SK-N-SH (cell line): Measurements from ENCODE around the gene TNXB. TPM values are rescaled to one million over a fixed set of nuclear protein-coding genes. Genes with fewer than 3 reads are reported as not detected.

ENCODE experiments used
- CTCF ChIA-PET: fragments of 300-600, 350-600 bp; formaldehyde crosslinking; extraction: SDS; loops from one replicate; lab custom pipeline; 2021; lab: Yijun Ruan, JAX
- POLR2A ChIA-PET: fragments of 350-600 bp; sonication (Branson Sonifier 250); formaldehyde crosslinking; extraction: SDS; loops from one replicate; lab custom pipeline; 2020; ENCODE audit warnings: antibody characterized with exemption, inconsistent platforms; lab: Yijun Ruan, JAX
- DNase-seq: peaks from one replicate; pipeline ENCODE4 v3.0.0; 2012
- H2AFZ ChIP-seq: fragments of 200-600 bp; sonication (generic); 2 replicates; pipeline ENCODE4 v1.8.1; 2016; ENCODE audit warnings: antibody characterized with exemption, mild to moderate bottlenecking, low read depth
- H3F3A ChIP-seq: fragments of 200-600 bp; sonication (generic); replicated peaks from 2 replicates; pipeline ENCODE3; 2016; ENCODE audit warnings: antibody characterized with exemption, mild to moderate bottlenecking; ENCODE audit not compliant: insufficient read depth
- H3K27ac ChIP-seq, 2 experiments: fragments of 200-500 bp in 1 of 2; fragments of 200-600 bp in 1 of 2; sonication (Bioruptor generic) in 1 of 2; sonication (generic), shearing (Covaris generic) in 1 of 2; 2 replicates each; pipeline versions ENCODE4 v1.5.1 to v1.6.1; 2014 to 2016; ENCODE audit warnings: low read depth in 2 of 2, inconsistent platforms in 1 of 2, low read length in 1 of 2, mild to moderate bottlenecking in 1 of 2, mixed read lengths in 1 of 2
- H3K27me3 ChIP-seq: fragments of 200-600 bp; sonication (generic), shearing (Covaris generic); 2 replicates; pipeline ENCODE4 v1.6.1; 2016; ENCODE audit warnings: mixed run types; ENCODE audit not compliant: insufficient read depth
- H3K36me3 ChIP-seq, 2 experiments: fragments of 200-500 bp in 1 of 2; fragments of 200-600 bp in 1 of 2; sonication (Bioruptor generic) in 1 of 2; sonication (generic) in 1 of 2; replicated peaks in 1 of 2; 2 replicates each; pipeline versions ENCODE3 to v1.5.1; 2014 to 2016; ENCODE audit warnings: low read length in 1 of 2, mild to moderate bottlenecking in 1 of 2; ENCODE audit not compliant: insufficient read depth in 2 of 2, control insufficient read depth in 1 of 2
- H3K4me1 ChIP-seq, 2 experiments: fragments of 200-500 bp in 1 of 2; fragments of 200-600 bp in 1 of 2; sonication (Bioruptor generic) in 1 of 2; sonication (generic), shearing (Covaris generic) in 1 of 2; 2 replicates each; pipeline versions ENCODE4 v1.5.1 to v1.6.1; 2014 to 2016; ENCODE audit warnings: low read depth in 1 of 2, low read length in 1 of 2, mixed run types in 1 of 2; ENCODE audit not compliant: insufficient read depth in 2 of 2, control insufficient read depth in 1 of 2
- H3K4me2 ChIP-seq: fragments of 200-600 bp; sonication (generic), shearing (Covaris generic); 2 replicates; pipeline ENCODE4 v1.6.1; 2017; ENCODE audit warnings: mixed run types
- H3K4me3 ChIP-seq, 2 experiments: fragments of 200-500 bp in 1 of 2; fragments of 200-600 bp in 1 of 2; sonication (Bioruptor generic) in 1 of 2; sonication (generic), shearing (Covaris generic) in 1 of 2; 2 replicates each; pipeline versions ENCODE4 v1.5.1 to v1.8.1; 2014 to 2016; ENCODE audit warnings: low read depth in 2 of 2, inconsistent platforms in 1 of 2, low read length in 1 of 2, mild to moderate bottlenecking in 1 of 2, mixed read lengths in 1 of 2, moderate library complexity in 1 of 2
- H3K79me2 ChIP-seq: fragments of 200-600 bp; sonication (generic); 2 replicates; pipeline ENCODE4 v1.8.1; 2017; ENCODE audit warnings: mild to moderate bottlenecking; ENCODE audit not compliant: insufficient read depth
- H3K9ac ChIP-seq: fragments of 200-600 bp; sonication (generic); 2 replicates; pipeline ENCODE4 v1.6.1; 2017; ENCODE audit warnings: mixed run types
- H3K9me2 ChIP-seq: fragments of 200-600 bp; sonication (generic); 2 replicates; pipeline ENCODE4 v1.6.1; 2017; ENCODE audit warnings: mixed run types
- H3K9me3 ChIP-seq: fragments of 200-600 bp; sonication (generic); 2 replicates; pipeline ENCODE4 v1.6.1; 2017; ENCODE audit warnings: mixed run types, mild to moderate bottlenecking, moderate library complexity
- H4K20me1 ChIP-seq: fragments of 200-600 bp; sonication (generic); 2 replicates; pipeline ENCODE4 v1.6.1; 2017; ENCODE audit warnings: mild to moderate bottlenecking, mixed run types; ENCODE audit not compliant: insufficient read depth
- CHD2 ChIP-seq: fragments of 150-350 bp; IDR thresholded peaks from 2 replicates; pipeline ENCODE4 v1.6.1; 2018; ENCODE audit warnings: low read length; ENCODE audit not compliant: partially characterized antibody
- ELF1 ChIP-seq: IDR thresholded peaks from 2 replicates; pipeline ENCODE4 v1.4.0; 2012
- GABPA ChIP-seq: IDR thresholded peaks from 2 replicates; pipeline ENCODE4 v1.4.0; 2012; ENCODE audit warnings: low read depth, mild to moderate bottlenecking
- IRF3 ChIP-seq: fragments of 150-350 bp; IDR thresholded peaks from 2 replicates; pipeline ENCODE4 v1.6.1; 2016; ENCODE audit warnings: mild to moderate bottlenecking, low read depth, low read length
- MAX ChIP-seq: IDR thresholded peaks from 2 replicates; pipeline ENCODE4 v1.4.0; 2012; ENCODE audit warnings: low read depth
- MEF2A ChIP-seq: IDR thresholded peaks from 2 replicates; pipeline ENCODE4 v1.4.0; 2012; ENCODE audit warnings: low read depth, borderline replicate concordance
- NFIC ChIP-seq: IDR thresholded peaks from 2 replicates; pipeline ENCODE4 v1.4.0; 2012; ENCODE audit warnings: borderline replicate concordance
- NRF1 ChIP-seq: IDR thresholded peaks from 2 replicates; pipeline ENCODE4 v1.6.1; 2012; ENCODE audit warnings: low read depth, mild to moderate bottlenecking, low read length
- PBX3 ChIP-seq: IDR thresholded peaks from 2 replicates; pipeline ENCODE4; 2012
- POLR2AphosphoS5 ChIP-seq: IDR thresholded peaks from 2 replicates; pipeline ENCODE4 v1.6.1; 2012; ENCODE audit warnings: low read depth, low read length
- RFX5 ChIP-seq: IDR thresholded peaks from 2 replicates; pipeline ENCODE4 v1.6.1; 2012; ENCODE audit warnings: mild to moderate bottlenecking, improper control_type of control experiment, low read length
- RXRA ChIP-seq: IDR thresholded peaks from 2 replicates; pipeline ENCODE4 v1.4.0; 2012; ENCODE audit warnings: low read depth, mild to moderate bottlenecking, borderline replicate concordance
- SIN3A ChIP-seq: IDR thresholded peaks from 2 replicates; pipeline ENCODE4 v1.6.1; 2012; ENCODE audit warnings: low read depth, mild to moderate bottlenecking, low read length, moderate library complexity, borderline replicate concordance
- SMC3 ChIP-seq: IDR thresholded peaks from 2 replicates; pipeline ENCODE4 v1.6.1; 2012; ENCODE audit warnings: low read depth, low read length, improper control_type of control experiment
- TAF1 ChIP-seq: IDR thresholded peaks from 2 replicates; pipeline ENCODE4 v1.6.1; 2012; ENCODE audit warnings: low read depth, mild to moderate bottlenecking, low read length, moderate library complexity, borderline replicate concordance
- TEAD4 ChIP-seq: IDR thresholded peaks from 2 replicates; pipeline ENCODE4 v1.4.0; 2012; ENCODE audit warnings: mild to moderate bottlenecking, borderline replicate concordance; ENCODE audit not compliant: insufficient read depth
- YY1 ChIP-seq: IDR thresholded peaks from 2 replicates; pipeline ENCODE4 v1.4.0; 2012; ENCODE audit warnings: low read depth, mild to moderate bottlenecking
- ZBTB33 ChIP-seq: IDR thresholded peaks from 2 replicates; pipeline ENCODE4 v1.4.0; 2012; ENCODE audit warnings: low read depth, borderline replicate concordance
- WGBS: methylation state at CpG from one replicate; pipeline ENCODE4 v1.1.6; 2017; ENCODE audit warnings: low lambda C conversion rate; 5-methylcytosine and 5-hydroxymethylcytosine counted together
- polyA plus RNA-seq, 3 experiments: library from polyadenylated mRNA; depleted of rRNA; stranded (reverse); fragments of >200 nt; gene quantifications; 2 replicates each; pipeline ENCODE4 v1.2.3, GENCODE V29; 2012

TNXB gene
- polyA plus RNA-seq, 1 of the 3 experiments (the other 2 are of a cell fraction) = 0.48 TPM

GRCh38 chr6:32128751-32129296 is 19.7 kb upstream of the TNXB start:
- ChIA-PET CTCF (interaction anchor here (1.0 to 6.2 kb wide), 7 partner anchors 11 to 740 kb away, joined by 3 to 43 read pairs (median 6); partner anchors contain the start of gene TNXB), POLR2A (interaction anchor here (0.5 to 1.9 kb wide), 5 partner anchors 11 to 1422 kb away, joined by 3 to 6 read pairs (median 4); partner anchors contain the start of gene ZBTB12)
- Histone ChIP-seq H3K4me3 (peak overlapping the region; percentile 58 to 97), H3F3A (peaks cover 5% of the 10 kb centered on the region), H3K36me3 (peaks cover 11 to 13% of the 10 kb centered on the region in 2 experiments), H3K4me2 (peak overlapping the region; percentile 98), H3K27me3 (no peaks in the 10 kb centered on the region), H2AFZ (no peak overlapping the region), H4K20me1 (no peaks in the 10 kb centered on the region), H3K9me2 (no peaks in the 10 kb centered on the region), H3K4me1 (peaks cover 18 to 22% of the 10 kb centered on the region in 2 experiments; a peak in 3 of 4 replicates), H3K9me3 (no peaks in the 10 kb centered on the region), H3K79me2 (peaks cover 36% of the 10 kb centered on the region; the same call in 1 of the 2 replicates), H3K9ac (0 out of 2 replicates have a peak overlapping the region, but pooled peaks have one; percentile 83), H3K27ac (peak overlapping the region; percentile 18 to 66; a peak in 2 of 4 replicates)
- no peak for TF ChIP-seq SIN3A
- TF ChIP-seq TEAD4 = no peak
- no peak for TF ChIP-seq RXRA
- TF ChIP-seq MAX = no peak
- TF ChIP-seq IRF3 = no peak
- TF ChIP-seq RFX5 = no peak
- no peak for TF ChIP-seq MEF2A
- no peak for TF ChIP-seq YY1
- WGBS = 72% methylated on average over 7 of the region's 13 CpGs
- DNase-seq = no peak

GRCh38 chr6:32127717-32128592 is 18.8 kb upstream of the TNXB start, which contains the start of gene ATF6B:
Gene ATF6B (minus strand): TSS chr6:32128246. CDS start chr6:32128207, 39 bp downstream.
- H2AFZ ChIP-seq = peak within 1 kb of the TSS; percentile 86
- peaks cover 5% of the 10 kb centered on the region for H3F3A ChIP-seq
- peaks cover 43% of the 10 kb centered on the region for H3K79me2 ChIP-seq
- H3K4me2 ChIP-seq = peak within 1 kb of the TSS; percentile 98
- no peaks in the 10 kb centered on the region for H3K27me3 ChIP-seq
- H3K4me1 ChIP-seq = peaks cover 18 to 22% of the 10 kb centered on the region in 2 experiments; a peak in 3 of 4 replicates
- WGBS = 1% methylated on average over 29 of the region's 44 CpGs
- peak within 1 kb of the TSS; percentile 90 to 95 for H3K27ac ChIP-seq
- peak within 1 kb of the TSS; percentile 91 for H3K9ac ChIP-seq
- ChIA-PET POLR2A (interaction anchor here (0.6 to 1.9 kb wide), 8 partner anchors 10 to 1421 kb away, joined by 3 to 7 read pairs (median 4); no protein-coding TSS in a partner anchor), CTCF (interaction anchor here (0.8 to 6.2 kb wide), 6 partner anchors 10 to 825 kb away, joined by 3 to 43 read pairs (median 4); partner anchors contain the start of gene TNXB)
- H3K9me3 ChIP-seq = no peaks in the 10 kb centered on the region
- DNase-seq = peak; percentile 92
- no peaks in the 10 kb centered on the region for H3K9me2 ChIP-seq
- no peaks in the 10 kb centered on the region for H4K20me1 ChIP-seq
- peaks cover 11 to 13% of the 10 kb centered on the region in 2 experiments for H3K36me3 ChIP-seq
- H3K4me3 ChIP-seq = peak within 1 kb of the TSS; percentile 75 to 97
- TF ChIP-seq NRF1 = peak; percentile 84
- TF ChIP-seq SIN3A = no peak
- TF ChIP-seq TEAD4 = no peak
- peak; percentile 57 for TF ChIP-seq GABPA
- peak; percentile 95 for TF ChIP-seq ELF1
- peak; percentile 59 for TF ChIP-seq PBX3
- peak; percentile 68 for TF ChIP-seq POLR2AphosphoS5
- no peak for TF ChIP-seq MEF2A
- peak; percentile 64 for TF ChIP-seq MAX
- TF ChIP-seq TAF1 = peak; percentile 71; the same call in 1 of the 2 replicates
- peak; percentile 82 for TF ChIP-seq CHD2
- no peak for TF ChIP-seq NFIC
- TF ChIP-seq ZBTB33 = 0 out of 2 replicates have a peak, but pooled peaks have one; percentile 20
- no peak for TF ChIP-seq SMC3
